IMR-90 (cell line): ENCODE data around the gene PMCH. TPM values are rescaled to one million over a fixed set of nuclear protein-coding genes. Genes with fewer than 3 reads are reported as not detected.

ENCODE experiments used
- ATAC-seq: fragments of 200-7000 bp; cut with Tn5 transposase; 2 replicates; pipeline ENCODE4 v1.9.1; 2020; ENCODE audit warnings: low read depth, mild to moderate bottlenecking, moderate library complexity
- BruUV-seq: library from RNA; stranded (reverse); fragments of 400-500 nt; replicated peaks from 2 replicates; lab custom pipeline; 2021; lab: Mats Ljungman, UMichigan
- CTCF ChIA-PET: fragments of 300-600 bp; formaldehyde crosslinking; extraction: SDS; loops from one replicate; lab custom pipeline; 2021; ENCODE audit warnings: antibody characterized with exemption; lab: Yijun Ruan, JAX
- POLR2A ChIA-PET: fragments of 300-600 bp; sonication (Branson Sonifier 250); formaldehyde crosslinking; loops from one replicate; lab custom pipeline; 2022; ENCODE audit warnings: antibody characterized with exemption; ENCODE audit not compliant: unreplicated experiment; lab: Charles Lee
- DNase-seq: peaks from one replicate; pipeline ENCODE4 v3.0.0; 2013
- H2AFZ ChIP-seq: replicated peaks from 2 replicates; pipeline ENCODE3; 2013; ENCODE audit warnings: low read length, mild to moderate bottlenecking; ENCODE audit not compliant: poor library complexity
- H2AK5ac ChIP-seq: 2 replicates; pipeline ENCODE4 v1.6.1; 2013; ENCODE audit warnings: low read depth, low read length, inconsistent platforms
- H2AK9ac ChIP-seq: replicated peaks from 2 replicates; pipeline ENCODE3; 2013; ENCODE audit warnings: mild to moderate bottlenecking, low read depth, low read length, moderate library complexity; ENCODE audit not compliant: poor library complexity
- H2BK120ac ChIP-seq: 2 replicates; pipeline ENCODE4 v1.6.1; 2013; ENCODE audit warnings: low read depth, low read length, inconsistent platforms
- H2BK15ac ChIP-seq: 3 replicates; pipeline ENCODE4 v1.6.1; 2013; ENCODE audit warnings: low read depth, low read length, inconsistent platforms
- H2BK20ac ChIP-seq: 2 replicates; pipeline ENCODE4 v1.6.1; 2013; ENCODE audit warnings: low read depth, mild to moderate bottlenecking, inconsistent platforms, low read length, moderate library complexity
- H2BK5ac ChIP-seq: 2 replicates; pipeline ENCODE4 v1.6.1; 2013; ENCODE audit warnings: mild to moderate bottlenecking, low read depth, low read length, inconsistent platforms; ENCODE audit not compliant: poor library complexity, severe bottlenecking
- H3K14ac ChIP-seq: replicated peaks from 2 replicates; pipeline ENCODE4 v1.6.1; 2013; ENCODE audit warnings: low read depth, low read length, inconsistent platforms
- H3K18ac ChIP-seq: 2 replicates; pipeline ENCODE4 v1.6.1; 2013; ENCODE audit warnings: low read depth, low read length, control low read depth
- H3K23ac ChIP-seq: 2 replicates; pipeline ENCODE4 v1.6.1; 2013; ENCODE audit warnings: low read depth, low read length, inconsistent platforms
- H3K27ac ChIP-seq: 2 replicates; pipeline ENCODE4 v1.5.1; 2013; ENCODE audit warnings: mild to moderate bottlenecking, control low read depth, low read length; ENCODE audit not compliant: insufficient read depth
- H3K27me3 ChIP-seq: 2 replicates; pipeline ENCODE4 v1.6.1; 2013; ENCODE audit warnings: low read length; ENCODE audit not compliant: control insufficient read depth, insufficient read depth
- H3K36me3 ChIP-seq: 2 replicates; pipeline ENCODE4 v1.6.1; 2013; ENCODE audit warnings: low read length, mixed read lengths; ENCODE audit not compliant: control insufficient read depth, insufficient read depth
- H3K4ac ChIP-seq: 2 replicates; pipeline ENCODE4 v1.6.1; 2013; ENCODE audit warnings: low read depth, low read length, inconsistent platforms
- H3K4me1 ChIP-seq: 2 replicates; pipeline ENCODE4 v1.6.1; 2013; ENCODE audit warnings: low read length, mixed read lengths; ENCODE audit not compliant: control insufficient read depth, insufficient read depth
- H3K4me2 ChIP-seq: 2 replicates; pipeline ENCODE4 v1.6.1; 2013; ENCODE audit warnings: low read depth, mild to moderate bottlenecking, control low read depth, low read length, moderate library complexity
- H3K4me3 ChIP-seq: 2 replicates; pipeline ENCODE4 v1.5.1; 2013; ENCODE audit warnings: low read depth, mild to moderate bottlenecking, control low read depth, low read length, moderate library complexity; ENCODE audit not compliant: insufficient read depth
- H3K56ac ChIP-seq: 2 replicates; pipeline ENCODE4 v1.6.1; 2013; ENCODE audit warnings: low read length, inconsistent platforms; ENCODE audit not compliant: insufficient read depth; ENCODE audit errors: extremely low read depth
- H3K79me1 ChIP-seq, 2 experiments: 2 replicates each; pipeline ENCODE4 v1.6.1; 2013; ENCODE audit warnings: low read length in 2 of 2, inconsistent platforms in 1 of 2, low read depth in 1 of 2
- H3K9ac ChIP-seq: 2 replicates; pipeline ENCODE4 v1.6.1; 2013; ENCODE audit warnings: low read depth, low read length, control low read depth
- H3K9me1 ChIP-seq: 2 replicates; pipeline ENCODE4 v1.6.1; 2013; ENCODE audit warnings: low read length, inconsistent platforms; ENCODE audit not compliant: insufficient read depth
- H3K9me3 ChIP-seq: 2 replicates; pipeline ENCODE4 v1.6.1; 2013; ENCODE audit warnings: low read length; ENCODE audit not compliant: control insufficient read depth, insufficient read depth
- H4K20me1 ChIP-seq: 2 replicates; pipeline ENCODE4 v1.6.1; 2013; ENCODE audit warnings: low read length, inconsistent platforms; ENCODE audit not compliant: insufficient read depth
- H4K5ac ChIP-seq: 2 replicates; pipeline ENCODE4 v1.6.1; 2013; ENCODE audit warnings: mild to moderate bottlenecking, low read depth, low read length, control low read depth
- H4K8ac ChIP-seq, 2 experiments: 2 replicates each; pipeline ENCODE4 v1.6.1; 2013; ENCODE audit warnings: low read depth in 2 of 2, low read length in 2 of 2, control low read depth in 1 of 2, inconsistent platforms in 1 of 2
- H4K91ac ChIP-seq: 2 replicates; pipeline ENCODE4 v1.6.1; 2013; ENCODE audit warnings: low read depth, low read length, inconsistent platforms; ENCODE audit not compliant: insufficient read depth
- CEBPB ChIP-seq: IDR thresholded peaks from 2 replicates; pipeline ENCODE4 v1.6.1; 2012; ENCODE audit warnings: low read depth, low read length, improper control_type of control experiment
- FOS ChIP-seq: fragments of 150-350 bp; IDR thresholded peaks from 2 replicates; pipeline ENCODE4 v1.6.1; 2016; ENCODE audit warnings: low read depth, low read length
- WGBS, 2 experiments: methylation state at CpG; one replicate each; pipeline versions ENCODE4 v1.1.5 to v1.1.7; 2013; ENCODE audit warnings: missing lambda C conversion rate in 2 of 2; ENCODE audit not compliant: insufficient read length in 1 of 2; ENCODE audit errors: extremely low coverage in 2 of 2; 5-methylcytosine and 5-hydroxymethylcytosine counted together
- dilution Hi-C: fragments of 300-500 bp; cut with HindIII; formaldehyde crosslinking; loops from one replicate; pipeline ENCODE4 v1.14.3; 2018; ENCODE audit warnings: low sequenced_read_pairs; ENCODE audit not compliant: unreplicated experiment
- in situ Hi-C: fragments of 300-500 bp; cut with MboI; formaldehyde crosslinking; loops from 3 replicates; pipeline ENCODE4 v1.14.3; 2019; ENCODE audit warnings: low sequenced_read_pairs, inconsistent platforms, mixed read lengths
- intact Hi-C: fragments of 100-400 bp; cut with micrococcal nuclease; formaldehyde crosslinking; loops from 2 replicates; pipeline ENCODE4 v1.10.0; 2022
- polyA plus RNA-seq, 3 experiments: library from polyadenylated mRNA; depleted of rRNA; stranded (reverse); fragments of >200 nt; gene quantifications; 2 replicates each; pipeline ENCODE4 v1.2.3, GENCODE V29; 2012; ENCODE audit warnings: low replicate concordance in 1 of 3
- total RNA-seq: library from RNA; depleted of rRNA; stranded (reverse); fragments of >200 nt; gene quantifications from 2 replicates; pipeline ENCODE4 v1.2.3, GENCODE V29; 2012
- TF ChIP-seq, protein P1 (sequence below): conservative IDR thresholded peaks from 2 replicates; pipeline ENCODE4 v1.5.1; 2012; ENCODE audit warnings: mild to moderate bottlenecking, low read depth, low read length, improper control_type of control experiment

Gene PMCH
- total and polyA plus RNA-seq, 2 of the 4 experiments (the other 2 are of a cell fraction) = not detected

GRCh38 chr12:102215992-102216691 is 18.5 kb upstream of the PMCH start:
- peak; percentile 83 for DNase-seq
- H3K14ac ChIP-seq = no peak overlapping the region
- no peak overlapping the region for H2BK120ac ChIP-seq
- H4K8ac ChIP-seq = no peak overlapping the region; a peak in 1 of 4 replicates
- H3K18ac ChIP-seq = peak overlapping the region; percentile 92; the same call in 1 of the 2 replicates
- intact Hi-C loops (no loop called here), dilution Hi-C loops (no loop called here), in situ Hi-C loops (no loop called here)
- H2BK15ac ChIP-seq = no peak overlapping the region
- no peaks in the 10 kb centered on the region for H3K36me3 ChIP-seq
- H3K4me1 ChIP-seq = peaks cover 2% of the 10 kb centered on the region
- no peak overlapping the region for H3K4me3 ChIP-seq
- 0 out of 2 replicates have a peak, but pooled peaks cover 2% of the 10 kb centered on the region for H3K9me1 ChIP-seq
- WGBS, 2 experiments = no CpG with 5 or more reads among the region's 5 CpGs
- peak overlapping the region; percentile 64; the same call in 1 of the 2 replicates for H3K4me2 ChIP-seq
- peak; percentile 89 for TF ChIP-seq FOS
- TF ChIP-seq, protein P1, sequence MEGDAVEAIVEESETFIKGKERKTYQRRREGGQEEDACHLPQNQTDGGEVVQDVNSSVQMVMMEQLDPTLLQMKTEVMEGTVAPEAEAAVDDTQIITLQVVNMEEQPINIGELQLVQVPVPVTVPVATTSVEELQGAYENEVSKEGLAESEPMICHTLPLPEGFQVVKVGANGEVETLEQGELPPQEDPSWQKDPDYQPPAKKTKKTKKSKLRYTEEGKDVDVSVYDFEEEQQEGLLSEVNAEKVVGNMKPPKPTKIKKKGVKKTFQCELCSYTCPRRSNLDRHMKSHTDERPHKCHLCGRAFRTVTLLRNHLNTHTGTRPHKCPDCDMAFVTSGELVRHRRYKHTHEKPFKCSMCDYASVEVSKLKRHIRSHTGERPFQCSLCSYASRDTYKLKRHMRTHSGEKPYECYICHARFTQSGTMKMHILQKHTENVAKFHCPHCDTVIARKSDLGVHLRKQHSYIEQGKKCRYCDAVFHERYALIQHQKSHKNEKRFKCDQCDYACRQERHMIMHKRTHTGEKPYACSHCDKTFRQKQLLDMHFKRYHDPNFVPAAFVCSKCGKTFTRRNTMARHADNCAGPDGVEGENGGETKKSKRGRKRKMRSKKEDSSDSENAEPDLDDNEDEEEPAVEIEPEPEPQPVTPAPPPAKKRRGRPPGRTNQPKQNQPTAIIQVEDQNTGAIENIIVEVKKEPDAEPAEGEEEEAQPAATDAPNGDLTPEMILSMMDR = no peak
- peak; percentile 55; the same call in 1 of the 2 replicates for TF ChIP-seq CEBPB
- H3K4ac ChIP-seq = no peak overlapping the region
- no peak overlapping the region for H3K9ac ChIP-seq
- H4K5ac ChIP-seq = peak overlapping the region; percentile 78; the same call in 1 of the 2 replicates
- H3K27ac ChIP-seq = no peak overlapping the region
- no peak overlapping the region for H3K56ac ChIP-seq
- H3K23ac ChIP-seq = no peak overlapping the region
- H2BK5ac ChIP-seq = peak overlapping the region; percentile 58
- ChIA-PET CTCF (interaction anchor here (0.7 to 0.8 kb wide), 2 partner anchors 10 to 175 kb away, joined by 3 read pairs; no protein-coding TSS in a partner anchor), POLR2A (no interaction called here)
- H2AK5ac ChIP-seq = no peak overlapping the region
- no peaks in the 10 kb centered on the region for H4K20me1 ChIP-seq
- no peaks in the 10 kb centered on the region for H3K27me3 ChIP-seq
- H4K91ac ChIP-seq = no peak overlapping the region; the same call in 1 of the 2 replicates
- peak overlapping the region; percentile 66; the same call in 1 of the 2 replicates for H2BK20ac ChIP-seq
- H2AFZ ChIP-seq = no peak overlapping the region
- no peaks in the 10 kb centered on the region for H3K79me1 ChIP-seq
- H2AK9ac ChIP-seq = no peak overlapping the region
- no TSS peak for BruUV-seq
- H3K9me3 ChIP-seq = no peaks in the 10 kb centered on the region
- ATAC-seq = peak; percentile 77
